HG03342 (cell line): ENCODE measurements around the gene TTC27.
A peak's percentile ranks its signal among the peaks of the same experiment; 100 is the strongest.
"Not testable (repeated sequence)": the region's sequence is repeated elsewhere in the genome, so short reads cannot be mapped to it uniquely, and the experiment has no call there.

Source experiments
- ATAC-seq: cut with Tn5 transposase; IDR thresholded peaks from one replicate; pipeline ENCODE4 v1.9.1; 2021; ENCODE audit warnings: mild to moderate bottlenecking, moderate library complexity; ENCODE audit not compliant: unreplicated experiment

TTC27 gene

GRCh38 chr2:32627814-32628579 lies at the start of gene TTC27:
TSS of gene TTC27 (plus strand) at chr2:32628050. CDS start at chr2:32628293, 243 bp downstream.
- ATAC-seq = peak; percentile 100

GRCh38 chr2:32591669-32592463 lies 36.0 kb upstream of the TTC27 start:
- ATAC-seq = peak; percentile 71

DNA sequence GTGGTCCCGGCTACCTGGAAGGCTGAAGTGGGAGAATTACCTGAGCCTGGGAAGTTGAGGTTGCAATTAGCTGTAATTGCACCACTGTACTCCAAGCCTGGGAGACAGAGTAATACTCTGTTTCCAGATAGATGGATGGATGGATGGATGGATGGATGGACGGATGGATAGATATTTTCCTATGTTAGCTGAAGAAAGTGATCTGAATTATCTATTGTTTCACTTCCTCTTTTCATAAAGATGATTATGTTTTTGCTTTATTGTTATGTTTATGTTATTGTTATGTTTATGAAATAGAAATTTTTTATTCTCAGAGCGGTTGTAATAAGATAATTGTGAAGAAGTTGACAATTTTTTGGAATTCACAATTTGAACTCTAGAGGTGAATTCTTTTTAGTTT lies 33.3 kb upstream of the TTC27 start:
- no peak for ATAC-seq

DNA sequence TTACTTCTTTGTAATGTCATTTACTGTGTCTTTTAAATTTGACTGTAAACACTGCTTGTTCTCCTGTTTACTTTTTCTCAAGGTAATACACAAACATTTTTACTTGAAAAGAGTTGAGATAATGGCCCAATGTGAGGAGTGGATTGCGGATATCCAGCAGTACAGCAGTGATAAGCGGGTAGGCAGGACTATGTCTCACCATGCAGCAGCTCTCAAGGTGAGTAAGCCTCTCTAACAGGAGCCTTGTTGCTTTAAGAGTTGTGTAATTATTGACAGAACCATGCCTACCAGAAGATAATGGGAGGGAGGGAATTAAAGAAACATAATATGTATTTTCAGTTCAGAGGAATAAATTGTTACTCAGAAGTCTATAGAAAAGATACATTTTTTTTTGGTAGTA lies 16.5 kb upstream of the TTC27 start:
- ATAC-seq = no peak

GRCh38 chr2:32611771-32612170 lies 16.1 kb upstream of the TTC27 start:
- ATAC-seq = no peak

DNA sequence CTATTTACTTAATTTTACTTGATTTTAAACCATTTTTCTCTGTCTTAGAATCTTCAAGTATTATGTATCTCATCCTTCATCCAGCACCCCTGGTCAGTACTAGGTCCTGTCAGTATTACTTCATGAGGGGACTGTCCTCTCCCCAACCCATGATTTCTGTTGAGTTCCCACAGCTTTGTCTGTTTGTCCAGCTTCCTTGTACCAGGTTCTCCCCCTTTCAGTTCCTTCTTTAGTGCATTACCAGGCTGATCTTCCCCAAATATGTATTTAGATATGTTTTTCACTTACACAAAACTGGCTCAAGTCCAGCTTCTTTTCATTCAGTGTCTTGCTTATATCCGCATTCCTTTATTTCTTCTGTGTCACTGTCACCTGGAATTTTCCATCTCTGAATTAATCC lies 13.8 kb upstream of the TTC27 start:
- ATAC-seq = no peak

DNA sequence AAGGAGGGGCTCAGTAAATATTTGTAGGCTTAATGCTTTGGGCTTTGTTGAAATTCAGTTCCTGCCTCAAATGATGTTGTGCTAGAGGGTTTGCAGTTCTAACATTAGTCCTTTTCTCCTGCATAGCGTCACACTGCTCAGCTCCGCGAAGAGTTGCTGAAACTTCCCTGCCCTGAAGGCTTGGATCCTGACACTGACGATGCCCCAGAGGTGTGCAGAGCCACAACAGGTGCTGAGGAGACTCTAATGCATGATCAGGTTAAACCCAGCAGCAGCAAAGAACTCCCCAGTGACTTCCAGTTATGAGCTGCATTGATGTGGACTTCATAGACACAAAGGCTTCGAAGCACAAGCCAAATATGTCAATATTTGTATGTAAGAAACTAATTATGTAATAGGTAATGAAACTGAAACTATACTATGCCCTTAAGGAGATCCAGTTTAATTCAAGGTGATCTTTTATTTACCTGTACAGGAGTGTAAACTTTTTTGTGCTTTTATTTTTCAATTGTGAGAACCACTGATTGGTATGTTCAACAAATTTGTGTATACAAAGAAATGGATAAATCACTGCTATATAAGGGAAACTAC lies 10.2 kb upstream of the TTC27 start:
- no peak for ATAC-seq

GRCh38 chr2:32622570-32623310 lies 5.1 kb upstream of the TTC27 start:
- ATAC-seq = no peak

- ATAC-seq = no peak
These were observed 4.5 kb upstream of the TTC27 start for GRCh38 chr2:32623311-32623706.

- no peak for ATAC-seq
These were observed 3.0 kb upstream of the TTC27 start for GRCh38 chr2:32624812-32625211.

- no peak for ATAC-seq
These were observed 1.1 kb upstream of the TTC27 start for GRCh38 chr2:32626639-32627221.

- peak; percentile 26 for ATAC-seq
These were observed 423 bp upstream of the TTC27 start for GRCh38 chr2:32627441-32627813.

DNA sequence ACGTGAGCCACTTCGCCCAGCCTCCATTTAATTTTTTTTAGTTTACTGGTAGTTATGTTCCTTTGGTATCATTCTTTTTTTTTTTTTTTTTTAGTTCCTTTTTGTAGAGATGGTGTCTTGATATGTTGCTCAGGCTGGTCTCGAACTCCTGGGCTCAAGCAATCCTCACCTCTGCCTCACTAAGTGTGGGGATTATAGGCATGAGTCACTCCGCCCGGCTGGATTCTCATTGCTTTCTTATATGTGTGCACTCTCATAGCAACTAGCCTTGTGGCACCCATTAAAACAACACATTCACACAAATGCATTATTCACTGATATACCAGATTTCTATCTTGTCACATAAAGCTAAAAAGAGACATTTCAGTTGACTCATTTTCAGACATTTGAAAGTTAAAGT lies 4.2 kb downstream of the TTC27 start:
- ATAC-seq = no peak

- ATAC-seq = no peak
These were observed 5.2 kb downstream of the TTC27 start for GRCh38 chr2:32633040-32633439.

DNA sequence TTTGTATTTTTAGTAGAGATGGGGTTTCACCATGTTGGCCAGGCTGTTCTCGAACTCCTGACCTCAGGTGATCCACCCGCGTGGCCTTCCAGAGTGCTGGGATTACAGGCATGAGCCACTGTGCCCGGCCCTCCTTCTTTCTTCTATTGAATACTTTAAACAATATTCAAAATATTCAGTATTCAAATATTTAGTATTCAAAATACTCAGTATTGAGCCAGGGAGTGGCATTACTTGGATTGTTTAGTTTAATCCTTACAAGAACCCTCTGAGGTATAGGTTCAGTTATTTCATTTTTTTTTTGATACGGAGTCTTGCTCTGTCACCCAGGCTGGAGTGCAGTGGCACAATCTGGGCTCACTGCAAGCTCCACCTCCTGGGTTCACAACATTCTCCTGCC lies 10.7 kb downstream of the TTC27 start:
- not testable (repeated sequence) for ATAC-seq

- no peak for ATAC-seq
These were observed 13.3 kb downstream of the TTC27 start for GRCh38 chr2:32641180-32641579.

GRCh38 chr2:32647180-32647651 lies 19.4 kb downstream of the TTC27 start:
- no peak for ATAC-seq

DNA sequence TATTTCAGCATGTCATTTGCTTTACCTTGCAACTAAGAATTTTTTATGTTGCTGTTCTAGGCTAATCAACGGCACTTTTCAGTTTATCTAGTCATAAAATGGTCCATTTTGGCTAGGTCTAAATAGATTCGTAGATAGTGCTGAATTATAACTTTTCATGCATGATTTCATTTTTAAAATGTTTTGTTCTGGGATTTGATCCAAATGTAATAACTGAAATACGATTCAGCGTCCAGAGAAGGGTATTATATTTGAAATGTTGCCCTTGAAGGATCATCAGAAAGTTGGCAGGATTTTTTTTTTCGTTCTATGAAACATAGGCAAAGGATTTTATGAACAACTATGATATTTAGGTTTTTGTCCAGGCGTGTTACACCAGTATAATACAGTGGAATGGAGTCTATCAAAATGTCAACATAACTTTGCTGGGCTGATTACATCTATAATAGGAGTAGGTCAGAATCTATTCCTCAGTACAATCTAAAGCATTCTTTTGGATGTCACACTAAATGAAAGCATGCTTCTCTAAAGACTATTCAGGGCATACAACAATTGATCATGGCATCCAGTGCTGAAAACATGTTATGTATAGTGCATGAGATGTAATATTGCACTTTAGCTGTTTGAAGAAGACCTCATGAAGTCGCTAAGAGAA lies 24.8 kb downstream of the TTC27 start:
- no peak for ATAC-seq

- ATAC-seq = no peak
These were observed 28.2 kb downstream of the TTC27 start for GRCh38 chr2:32656069-32656468.

- no peak for ATAC-seq
These were observed 36.0 kb downstream of the TTC27 start for GRCh38 chr2:32663864-32664263.
